Kidney (tissue), 14 donors: Measurements from ENCODE around the gene RBM26. TPM values are rescaled to one million over a fixed set of nuclear protein-coding genes. Genes with fewer than 3 reads are reported as not detected.
"Not testable (repeated sequence)": the region's sequence is repeated elsewhere in the genome, so short reads cannot be mapped to it uniquely, and the experiment has no call there.

Experiments used
- DNase-seq, 5 donors: peaks; one replicate each; pipeline ENCODE4 v3.0.0-alpha.2; 2013 to 2020
- FAIRE-seq: peaks from 2 replicates; lab custom pipeline; 2012; peaks lifted over from hg19 to GRCh38; lab: Jason Lieb, UNC
- H3K27ac ChIP-seq, 2 donors: one replicate each; pipeline ENCODE4 v1.7.0; 2013; ENCODE audit warnings: low read depth in 2 of 2, low read length in 2 of 2, inconsistent platforms in 1 of 2
- H3K27me3 ChIP-seq: one replicate; pipeline ENCODE4 v1.7.1; 2013; ENCODE audit warnings: low read length, inconsistent platforms; ENCODE audit not compliant: control insufficient read depth, insufficient read depth
- H3K36me3 ChIP-seq, 3 donors: one replicate each; pipeline versions ENCODE4 v1.7.0 to v1.7.1; 2013; ENCODE audit warnings: low read length in 3 of 3, control low read depth in 1 of 3, inconsistent platforms in 1 of 3; ENCODE audit not compliant: insufficient read depth in 3 of 3, control insufficient read depth in 2 of 3
- H3K4me1 ChIP-seq, 3 donors: one replicate each; pipeline versions ENCODE4 v1.7.0 to v1.7.1; 2013; ENCODE audit warnings: low read length in 3 of 3, inconsistent platforms in 1 of 3, low read depth in 1 of 3; ENCODE audit not compliant: control insufficient read depth in 2 of 3, insufficient read depth in 2 of 3
- H3K4me3 ChIP-seq, 3 donors: one replicate each; pipeline versions ENCODE4 v1.7.0 to v1.8.1; 2013; ENCODE audit warnings: low read length in 3 of 3, control low read depth in 1 of 3, inconsistent platforms in 1 of 3
- H3K9ac ChIP-seq, 3 donors: one replicate each; pipeline versions ENCODE4 v1.7.0 to v1.7.1; 2013; ENCODE audit warnings: low read length in 3 of 3, control low read depth in 1 of 3, inconsistent platforms in 1 of 3
- H3K9me3 ChIP-seq, 3 donors: one replicate each; pipeline versions ENCODE4 v1.7.0 to v1.7.1; 2013; ENCODE audit warnings: low read length in 3 of 3, control low read depth in 1 of 3, inconsistent platforms in 1 of 3; ENCODE audit not compliant: control insufficient read depth in 2 of 3, insufficient read depth in 1 of 3
- CTCF ChIP-seq: IDR thresholded peaks from 3 replicates; pipeline ENCODE4 v1.5.1; 2012; ENCODE audit warnings: mild to moderate bottlenecking, moderate library complexity, borderline replicate concordance; ENCODE audit not compliant: insufficient read depth; ENCODE audit errors: extremely low read depth
- intact Hi-C: fragments of 100-400 bp; cut with DNase I; formaldehyde crosslinking; loops from one replicate; pipeline ENCODE4 v1.11.1; 2022
- polyA plus RNA-seq: library from polyadenylated mRNA; stranded (reverse); fragments of 350-450 nt; fragmentation: Illumina TruSeq; extraction: RNeasy Lipid Tissue Mini Kit (QIAGEN cat#74804); gene quantifications from one replicate; pipeline ENCODE4 v1.2.3, GENCODE V29; 2014; ENCODE audit warnings: low read depth, low replicate concordance; ENCODE audit not compliant: insufficient read depth
- total RNA-seq: library from RNA; stranded (reverse); fragmentation: NEBNext Ultra II Directional; extraction: Animal tissue kit (Norgen Biotek cat#: 25700); gene quantifications from one replicate; pipeline ENCODE4 v1.2.1, GENCODE V29; 2021
- donor health status: control.
- donor health status: control.
- donor health status: control.
- donor health status: control.
- donor health status: control.
- donor health status: DM: yes; HTN: yes; CAD: no.
- donor health status: Normal renal cell carcinoma (clear cell type).

The RBM26 gene
- total and polyA plus RNA-seq, 2 donors from 2014 or later = 14.5 to 39.2 TPM

- DNase-seq (no peak), FAIRE-seq (no peak)
- peaks cover 6 to 33% (median 17%) of the 10 kb centered on the region in 3 donors for H3K36me3 ChIP-seq
- H3K4me1 ChIP-seq = no peaks in the 10 kb centered on the region
- no peak overlapping the region for H3K4me3 ChIP-seq
- no peak for TF ChIP-seq CTCF
- H3K9ac ChIP-seq = no peak overlapping the region
- H3K27me3 ChIP-seq = no peaks in the 10 kb centered on the region
- no peak overlapping the region for H3K27ac ChIP-seq
- intact Hi-C loops = no loop called here
- no peaks in the 10 kb centered on the region for H3K9me3 ChIP-seq
Measured at GRCh38 chr13:79359064-79359463, 47.0 kb downstream of the RBM26 start.

DNA sequence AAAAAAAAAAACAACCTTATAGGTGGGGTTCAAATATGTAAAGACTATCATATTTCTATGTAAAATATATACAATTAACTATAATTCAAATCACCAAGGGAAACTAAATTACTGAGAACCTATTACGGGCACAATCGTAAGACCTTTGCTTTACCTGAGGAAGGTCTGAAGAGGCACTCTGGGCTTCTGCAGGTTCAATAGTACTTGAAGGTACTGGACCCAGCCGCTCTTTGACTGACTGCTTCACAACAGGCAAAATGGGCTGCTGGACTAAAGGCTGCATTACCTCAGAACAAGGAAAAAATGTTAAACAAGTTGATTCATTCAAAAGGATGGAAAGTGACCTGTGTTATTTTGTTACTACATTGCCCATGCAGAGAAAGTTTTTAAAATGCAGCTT is 51.8 kb downstream of the RBM26 start:
- Histone ChIP-seq H3K4me1 (no peaks in the 10 kb centered on the region), H3K4me3 (no peak overlapping the region), H3K27me3 (no peaks in the 10 kb centered on the region), H3K36me3 (peaks cover 11 to 44% (median 13%) of the 10 kb centered on the region in 3 donors), H3K27ac (no peak overlapping the region), H3K9me3 (no peaks in the 10 kb centered on the region), H3K9ac (no peak overlapping the region)
- DNase-seq (no peak), FAIRE-seq (no peak)
- no peak for TF ChIP-seq CTCF
- intact Hi-C loops = no loop called here

GRCh38 chr13:79353693-79354092 is 52.4 kb downstream of the RBM26 start:
- no peaks in the 10 kb centered on the region for H3K9me3 ChIP-seq
- FAIRE-seq = no peak
- no peak for DNase-seq
- no peak overlapping the region for H3K27ac ChIP-seq
- intact Hi-C loops = no loop called here
- H3K4me3 ChIP-seq = no peak overlapping the region
- TF ChIP-seq CTCF = no peak
- no peaks in the 10 kb centered on the region for H3K4me1 ChIP-seq
- H3K27me3 ChIP-seq = no peaks in the 10 kb centered on the region
- H3K36me3 ChIP-seq = peaks cover 11 to 39% (median 13%) of the 10 kb centered on the region in 3 donors
- no peak overlapping the region for H3K9ac ChIP-seq

DNA sequence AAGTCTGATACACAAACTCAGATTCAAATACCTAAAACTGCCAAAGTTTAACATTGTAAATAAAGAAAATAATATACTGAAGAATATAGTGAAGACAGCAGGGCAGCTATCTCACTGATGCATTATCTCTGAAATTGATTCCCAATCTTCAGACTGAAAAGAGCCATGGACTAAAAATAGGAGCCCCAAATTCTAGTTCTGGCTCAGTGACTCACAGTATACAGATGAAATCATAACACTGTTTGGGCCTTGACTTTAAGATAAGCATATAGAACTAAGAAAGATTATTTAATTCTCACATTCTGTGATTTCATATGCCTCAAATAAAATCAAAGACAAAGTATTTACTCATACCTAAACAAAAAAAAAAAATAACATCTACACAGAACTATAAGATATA is 53.9 kb downstream of the RBM26 start:
- Histone ChIP-seq H3K36me3 (peaks cover 10 to 37% (median 11%) of the 10 kb centered on the region in 3 donors), H3K27ac (no peak overlapping the region), H3K4me3 (no peak overlapping the region), H3K27me3 (no peaks in the 10 kb centered on the region), H3K9me3 (no peaks in the 10 kb centered on the region), H3K4me1 (no peaks in the 10 kb centered on the region), H3K9ac (no peak overlapping the region)
- DNase-seq (no peak), FAIRE-seq (no peak)
- TF ChIP-seq CTCF = no peak
- intact Hi-C loops = no loop called here

DNA sequence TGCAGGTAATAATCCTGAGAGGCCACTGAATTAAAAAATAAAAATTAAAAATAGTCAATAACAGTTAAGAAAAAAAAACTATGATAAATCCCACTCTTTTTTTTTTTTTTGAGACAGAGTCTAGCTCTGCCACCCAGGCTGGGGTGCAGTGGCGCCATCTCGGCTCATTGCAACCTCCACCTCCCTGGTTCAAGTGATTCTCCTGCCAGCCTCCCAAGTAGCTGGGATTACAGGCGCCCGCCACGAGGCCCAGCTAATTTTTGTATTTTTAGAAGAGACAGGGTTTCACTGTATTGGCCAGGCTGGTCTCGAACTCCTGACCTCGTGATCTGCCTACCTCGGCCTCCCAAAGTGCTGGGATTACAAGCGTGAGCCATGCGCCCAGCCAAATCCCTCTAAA is 56.4 kb downstream of the RBM26 start:
- H3K9me3 ChIP-seq, DNase-seq, H3K27me3 ChIP-seq, H3K27ac ChIP-seq, FAIRE-seq, H3K4me3 ChIP-seq, H3K9ac ChIP-seq, intact Hi-C loops, H3K4me1 ChIP-seq: not testable (repeated sequence)
- peaks cover 5 to 30% (median 7%) of the 10 kb centered on the region in 3 donors for H3K36me3 ChIP-seq
